Measurements from ENCODE around the gene N4BP2. TPM values are rescaled to one million over a fixed set of nuclear protein-coding genes. Genes with fewer than 3 reads are reported as not detected.
A peak's percentile ranks its signal among the peaks of the same experiment; 100 is the strongest.

N4BP2 gene
- total and polyA plus RNA-seq, 2 of the 8 experiments (the other 6 are each of a cell fraction or from before 2014, with no cell fraction given) = 4.4 to 44.7 TPM

DNA sequence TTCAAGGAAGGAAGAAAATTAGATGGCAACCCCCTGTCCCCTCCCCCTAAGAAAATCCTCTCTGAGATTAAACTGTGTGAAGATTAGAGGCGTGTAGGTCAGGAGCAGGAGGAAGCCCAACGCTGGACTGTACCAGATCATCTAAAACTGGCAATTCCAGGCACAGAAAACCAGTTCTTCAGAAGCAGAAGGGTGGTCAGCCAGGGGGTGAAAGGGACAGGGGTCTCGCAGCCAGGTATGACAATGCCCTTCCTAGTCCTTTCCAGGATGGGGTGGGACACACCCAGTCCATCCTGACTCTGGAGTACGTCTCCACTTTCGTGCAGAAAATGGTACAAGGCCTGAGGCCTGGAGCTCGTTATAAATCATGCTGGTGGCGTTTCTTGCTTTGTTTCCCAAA is 136.9 kb downstream of the N4BP2 start:
- H4K20me1 ChIP-seq (replicated peaks in 1 of 2; ENCODE audit: control insufficient read depth in 1 of 2, insufficient read depth in 2 of 2, low read length in 2 of 2) = no peaks in the 10 kb centered on the region
- H3K4me1 ChIP-seq (replicated peaks in 1 of 4; ENCODE audit: control insufficient read depth in 3 of 4, insufficient read depth in 4 of 4, low read length in 3 of 4) = peaks cover 8 to 29% (median 18%) of the 10 kb centered on the region in 4 experiments
- 0 out of 2 replicates have a peak overlapping the region, but pooled peaks have one; percentile 14 for H3K18ac ChIP-seq (ENCODE audit: extremely low read depth, low read length)
- H2AFZ ChIP-seq (ENCODE audit: low read length) = no peak overlapping the region; the same call in 1 of the 2 replicates
- no peak overlapping the region for H4K91ac ChIP-seq (replicated peaks; ENCODE audit: insufficient read length, low read length)
- ChIA-PET CTCF (ENCODE audit: partially characterized antibody) (interaction anchor here (1.2 kb wide), 1 partner anchor 52 kb away, joined by 3 read pairs; no protein-coding TSS in a partner anchor), POLR2A (ENCODE audit: partially characterized antibody) (interaction anchor here (1.0 kb wide), 1 partner anchor 137 kb away, joined by 4 read pairs; the partner anchor contains the start of gene N4BP2)
- H2BK5ac ChIP-seq (ENCODE audit: low read depth, low read length) = peak overlapping the region; percentile 37
- H3K27ac ChIP-seq (ENCODE audit: low read depth, low read length) = no peak overlapping the region
- H3K9me3 ChIP-seq (ENCODE audit: insufficient read depth in 2 of 2, low read depth in 1 of 2, low read length in 1 of 2) = no peaks in the 10 kb centered on the region
- no peak overlapping the region for H4K8ac ChIP-seq (ENCODE audit: extremely low read depth, insufficient read depth, low read length)
- no peak overlapping the region for H3K14ac ChIP-seq (ENCODE audit: insufficient read length)
- no peak overlapping the region for H3K4me2 ChIP-seq (ENCODE audit: insufficient read depth in 1 of 2, low read depth in 2 of 2, low read length in 2 of 2)
- no peak overlapping the region for H3K23ac ChIP-seq (ENCODE audit: insufficient read length)
- no peak overlapping the region for H3K4me3 ChIP-seq (ENCODE audit: extremely low read depth in 1 of 4, insufficient read depth in 2 of 4, low read depth in 3 of 4, low read length in 4 of 4)
- H4K5ac ChIP-seq (ENCODE audit: insufficient read length, low read depth, low read length) = no peak overlapping the region
- no peaks in the 10 kb centered on the region for H3K36me3 ChIP-seq (ENCODE audit: control insufficient read depth in 2 of 4, insufficient read depth in 4 of 4, low read length in 3 of 4)
- H2AK5ac ChIP-seq (ENCODE audit: low read depth, low read length) = no peak overlapping the region
- no peak for FAIRE-seq
- no peaks in the 10 kb centered on the region for H3K27me3 ChIP-seq (replicated peaks in 1 of 4; ENCODE audit: control insufficient read depth in 3 of 4, extremely low read depth in 1 of 4, insufficient read depth in 3 of 4, low read length in 3 of 4)
- WGBS, 2 experiments (ENCODE audit: extremely low coverage in 1 of 2, insufficient coverage in 1 of 2, insufficient read length in 1 of 2, insufficient replicate concordance in 2 of 2, low coverage in 1 of 2, low lambda C conversion rate in 2 of 2, missing lambda C conversion rate in 1 of 2) = 88% methylated on average over 6 of the region's 7 CpGs; no CpG with 5 or more reads in 1 of the 2 experiments
- TF ChIP-seq EGR1 (IDR thresholded peaks at IDR 0.05; ENCODE audit: borderline replicate concordance, low read depth, low read length) (no peak), CHD2 (IDR thresholded peaks at IDR 0.05; ENCODE audit: low read length) (no peak), ZNF274 (IDR thresholded peaks at IDR 0.05; ENCODE audit: borderline replicate concordance, extremely low read depth, low read length) (no peak), TCF12 (IDR thresholded peaks at IDR 0.05; ENCODE audit: low read depth, low read length) (no peak), TAF1 (IDR thresholded peaks at IDR 0.05; ENCODE audit: low read depth, low read length) (no peak), POLR2A (IDR thresholded peaks at IDR 0.05; ENCODE audit: control extremely low read depth in 1 of 2, low read depth in 2 of 2, low read length in 2 of 2) (no peak), MAFK (IDR thresholded peaks at IDR 0.05; ENCODE audit: low read depth, low read length) (no peak), JUN (IDR thresholded peaks at IDR 0.05; ENCODE audit: low read depth, low read length) (no peak), RBBP5 (IDR thresholded peaks at IDR 0.05; ENCODE audit: borderline replicate concordance, low read depth, low read length) (no peak), SIRT6 (IDR thresholded peaks at IDR 0.05; ENCODE audit: low read length) (no peak), SP1 (IDR thresholded peaks at IDR 0.05; ENCODE audit: low read depth, low read length) (no peak)
- TF ChIP-seq, protein P1, sequence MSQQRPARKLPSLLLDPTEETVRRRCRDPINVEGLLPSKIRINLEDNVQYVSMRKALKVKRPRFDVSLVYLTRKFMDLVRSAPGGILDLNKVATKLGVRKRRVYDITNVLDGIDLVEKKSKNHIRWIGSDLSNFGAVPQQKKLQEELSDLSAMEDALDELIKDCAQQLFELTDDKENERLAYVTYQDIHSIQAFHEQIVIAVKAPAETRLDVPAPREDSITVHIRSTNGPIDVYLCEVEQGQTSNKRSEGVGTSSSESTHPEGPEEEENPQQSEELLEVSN (IDR thresholded peaks at IDR 0.05) = no peak
- TF ChIP-seq, protein P2, sequence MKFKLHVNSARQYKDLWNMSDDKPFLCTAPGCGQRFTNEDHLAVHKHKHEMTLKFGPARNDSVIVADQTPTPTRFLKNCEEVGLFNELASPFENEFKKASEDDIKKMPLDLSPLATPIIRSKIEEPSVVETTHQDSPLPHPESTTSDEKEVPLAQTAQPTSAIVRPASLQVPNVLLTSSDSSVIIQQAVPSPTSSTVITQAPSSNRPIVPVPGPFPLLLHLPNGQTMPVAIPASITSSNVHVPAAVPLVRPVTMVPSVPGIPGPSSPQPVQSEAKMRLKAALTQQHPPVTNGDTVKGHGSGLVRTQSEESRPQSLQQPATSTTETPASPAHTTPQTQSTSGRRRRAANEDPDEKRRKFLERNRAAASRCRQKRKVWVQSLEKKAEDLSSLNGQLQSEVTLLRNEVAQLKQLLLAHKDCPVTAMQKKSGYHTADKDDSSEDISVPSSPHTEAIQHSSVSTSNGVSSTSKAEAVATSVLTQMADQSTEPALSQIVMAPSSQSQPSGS (IDR thresholded peaks at IDR 0.05; ENCODE audit: low read length) = no peak
- H2BK12ac ChIP-seq (ENCODE audit: low read depth, low read length) = 0 out of 2 replicates have a peak overlapping the region, but pooled peaks have one; percentile 62
- no peak overlapping the region for H3K9ac ChIP-seq (replicated peaks in 1 of 4; ENCODE audit: extremely low read depth in 1 of 4, low read depth in 3 of 4, low read length in 3 of 4)
- peak overlapping the region; percentile 97 for H2BK15ac ChIP-seq (ENCODE audit: low read length)
- peak overlapping the region; percentile 88 for H2BK20ac ChIP-seq (ENCODE audit: low read length)
- no peaks in the 10 kb centered on the region for H3K23me2 ChIP-seq (ENCODE audit: low read depth, low read length)
- DNase-seq (ENCODE audit: low read depth in 1 of 2, low spot score in 2 of 2) = no peak
- no peak overlapping the region for H3K4ac ChIP-seq (replicated peaks; ENCODE audit: insufficient read length, low read depth, low read length)
- peaks cover 0 to 4% of the 10 kb centered on the region in 2 experiments; a peak in 1 of 4 replicates for H3K79me2 ChIP-seq (ENCODE audit: control insufficient read depth in 1 of 2, insufficient read depth in 2 of 2, low read length in 2 of 2)
- H3K79me1 ChIP-seq (ENCODE audit: low read depth, low read length) = no peaks in the 10 kb centered on the region
- no peak overlapping the region for H2BK120ac ChIP-seq (replicated peaks; ENCODE audit: low read depth, low read length)
- no peak overlapping the region for H3K56ac ChIP-seq (replicated peaks; ENCODE audit: insufficient read length, low read depth, low read length)
